GM19468 (cell line): Measurements from ENCODE around the gene RNF44.

ENCODE experiments used
- ATAC-seq: cut with Tn5 transposase; IDR thresholded peaks from one replicate; pipeline ENCODE4 v1.9.1; 2021; ENCODE audit warnings: mild to moderate bottlenecking, moderate library complexity, moderate number of reproducible peaks; ENCODE audit not compliant: unreplicated experiment; ENCODE audit errors: extremely low read depth

Gene RNF44

GRCh38 chr5:176537554-176538229 lies 490 bp upstream of the RNF44 start:
- peak; percentile 50 for ATAC-seq

GRCh38 chr5:176536132-176536901 lies 885 bp downstream of the RNF44 start:
- ATAC-seq, result no peak

GRCh38 chr5:176535664-176536131 lies 1.5 kb downstream of the RNF44 start:
- ATAC-seq, result no peak

GRCh38 chr5:176535101-176535663 lies 2.0 kb downstream of the RNF44 start:
- no peak for ATAC-seq

GRCh38 chr5:176534640-176535039 lies 2.6 kb downstream of the RNF44 start:
- ATAC-seq, result no peak

GRCh38 chr5:176533894-176534611 lies 3.1 kb downstream of the RNF44 start:
- ATAC-seq, result no peak

- ATAC-seq, result no peak
Measured at GRCh38 chr5:176533390-176533789, 3.8 kb downstream of the RNF44 start.

GRCh38 chr5:176532795-176533194 lies 4.4 kb downstream of the RNF44 start:
- no peak for ATAC-seq

GRCh38 chr5:176531902-176532493 lies 5.2 kb downstream of the RNF44 start:
- ATAC-seq, result no peak

GRCh38 chr5:176530983-176531901 lies 6.0 kb downstream of the RNF44 start:
- no peak for ATAC-seq

GRCh38 chr5:176530393-176530982 lies 6.7 kb downstream of the RNF44 start:
- ATAC-seq, result no peak

- ATAC-seq, result no peak
Measured at GRCh38 chr5:176529741-176530141, 7.5 kb downstream of the RNF44 start.

- ATAC-seq, result no peak
Measured at GRCh38 chr5:176529116-176529740, 8.0 kb downstream of the RNF44 start.

GRCh38 chr5:176528761-176529115 lies 8.5 kb downstream of the RNF44 start:
- no peak for ATAC-seq

- ATAC-seq, result no peak
Measured at GRCh38 chr5:176528301-176528700, 8.9 kb downstream of the RNF44 start.

GRCh38 chr5:176527246-176528222 lies 9.7 kb downstream of the RNF44 start:
- ATAC-seq, result no peak

- ATAC-seq, result no peak
Measured at GRCh38 chr5:176526462-176526861, 10.7 kb downstream of the RNF44 start.
